SK-N-MC (cell line): ENCODE data around the gene SGPP2.

Experiments used
- DNase-seq: peaks from one replicate; pipeline ENCODE4 v3.0.0-alpha.2; 2011; ENCODE audit warnings: low read depth, low spot score
- H3K27ac ChIP-seq: fragments of 200-600 bp; sonication (generic); 2 replicates; pipeline ENCODE4 v1.5.1; 2016; ENCODE audit warnings: mixed run types
- H3K36me3 ChIP-seq: fragments of 200-600 bp; sonication (generic); 2 replicates; pipeline ENCODE4 v1.6.1; 2017; ENCODE audit warnings: antibody characterized with exemption, low read length, mixed read lengths; ENCODE audit not compliant: insufficient read depth
- H3K4me3 ChIP-seq: fragments of 200-600 bp; sonication (generic); 2 replicates; pipeline ENCODE4 v1.5.1; 2016
- H3K9ac ChIP-seq: fragments of 200-600 bp; sonication (generic); 2 replicates; pipeline ENCODE4 v1.8.0; 2017; ENCODE audit warnings: mixed run types, mixed read lengths; ENCODE audit not compliant: insufficient read length
- H3K9me3 ChIP-seq: fragments of 200-600 bp; sonication (generic); 2 replicates; pipeline ENCODE4 v1.6.1; 2017; ENCODE audit warnings: low read depth, mild to moderate bottlenecking, antibody characterized with exemption, low read length, moderate library complexity, mixed read lengths
- EZH2 ChIP-seq: fragments of 200-600 bp; sonication (generic); IDR thresholded peaks from one replicate; pipeline ENCODE4 v1.6.1; 2017; ENCODE audit warnings: antibody characterized with exemption
- FOXP2 ChIP-seq: optimal IDR thresholded peaks from 2 replicates; pipeline ENCODE3; 2011; ENCODE audit warnings: mild to moderate bottlenecking, moderate library complexity; ENCODE audit not compliant: insufficient read depth; ENCODE audit errors: extremely low read length, control extremely low read depth
- POLR2AphosphoS5 ChIP-seq: IDR thresholded peaks from 2 replicates; pipeline ENCODE4 v1.6.1; 2012; ENCODE audit warnings: mild to moderate bottlenecking, low read depth, low read length, borderline replicate concordance

The SGPP2 gene

GRCh38 chr2:222504719-222505118 lies 80.4 kb downstream of the SGPP2 start:
- TF ChIP-seq FOXP2 (no peak), EZH2 (no peak), POLR2AphosphoS5 (no peak)
- H3K27ac ChIP-seq: no peak overlapping the region

GRCh38 chr2:222506230-222506935 lies 82.0 kb downstream of the SGPP2 start:
- Histone ChIP-seq H3K27ac (no peak overlapping the region), H3K9ac (no peak overlapping the region), H3K36me3 (no peaks in the 10 kb centered on the region), H3K9me3 (no peaks in the 10 kb centered on the region), H3K4me3 (no peak overlapping the region)
- TF ChIP-seq POLR2AphosphoS5 (no peak), EZH2 (no peak), FOXP2 (no peak)
- DNase-seq: no peak

More at GRCh38 chr2:222504719-222505118, 80.4 kb downstream of the SGPP2 start:
- DNase-seq: no peak
- no peak overlapping the region for H3K9ac ChIP-seq
- H3K9me3 ChIP-seq: no peaks in the 10 kb centered on the region
- H3K4me3 ChIP-seq: no peak overlapping the region
- no peaks in the 10 kb centered on the region for H3K36me3 ChIP-seq

GRCh38 chr2:222514901-222515300 lies 90.6 kb downstream of the SGPP2 start:
- Histone ChIP-seq H3K4me3 (no peak overlapping the region), H3K9ac (no peak overlapping the region), H3K9me3 (no peaks in the 10 kb centered on the region), H3K27ac (no peak overlapping the region), H3K36me3 (no peaks in the 10 kb centered on the region)
- DNase-seq: no peak
- TF ChIP-seq FOXP2 (no peak), POLR2AphosphoS5 (no peak), EZH2 (no peak)

GRCh38 chr2:222518570-222519381 lies 94.4 kb downstream of the SGPP2 start:
- no peaks in the 10 kb centered on the region for H3K36me3 ChIP-seq
- peak overlapping the region; percentile 51 for H3K9ac ChIP-seq
- peak; percentile 91 for DNase-seq
- TF ChIP-seq FOXP2 (peak; percentile 79), EZH2 (no peak)
- H3K4me3 ChIP-seq: peak overlapping the region; percentile 65
- peak overlapping the region; percentile 84 for H3K27ac ChIP-seq
- no peaks in the 10 kb centered on the region for H3K9me3 ChIP-seq

GRCh38 chr2:222521099-222521498 lies 96.8 kb downstream of the SGPP2 start:
- H3K9me3 ChIP-seq: no peaks in the 10 kb centered on the region
- no peak overlapping the region for H3K27ac ChIP-seq
- H3K9ac ChIP-seq: no peak overlapping the region
- no peak for DNase-seq
- H3K4me3 ChIP-seq: no peak overlapping the region
- TF ChIP-seq EZH2 (no peak), POLR2AphosphoS5 (no peak), FOXP2 (no peak)
- no peaks in the 10 kb centered on the region for H3K36me3 ChIP-seq

- H3K9me3 ChIP-seq: no peaks in the 10 kb centered on the region
- H3K4me3 ChIP-seq: no peak overlapping the region
- DNase-seq: no peak
- no peak overlapping the region for H3K27ac ChIP-seq
- no peaks in the 10 kb centered on the region for H3K36me3 ChIP-seq
- TF ChIP-seq FOXP2 (no peak), EZH2 (no peak), POLR2AphosphoS5 (no peak)
- no peak overlapping the region for H3K9ac ChIP-seq
These were observed 97.7 kb downstream of the SGPP2 start for GRCh38 chr2:222522082-222522481.

- no peak overlapping the region for H3K4me3 ChIP-seq
- DNase-seq: no peak
- no peak overlapping the region for H3K9ac ChIP-seq
- TF ChIP-seq POLR2AphosphoS5 (no peak), EZH2 (no peak), FOXP2 (no peak)
- no peaks in the 10 kb centered on the region for H3K36me3 ChIP-seq
- no peak overlapping the region for H3K27ac ChIP-seq
- no peaks in the 10 kb centered on the region for H3K9me3 ChIP-seq
These were observed 99.6 kb downstream of the SGPP2 start for GRCh38 chr2:222523783-222524544.

- Histone ChIP-seq H3K36me3 (no peaks in the 10 kb centered on the region), H3K4me3 (no peak overlapping the region), H3K27ac (no peak overlapping the region), H3K9me3 (no peaks in the 10 kb centered on the region), H3K9ac (no peak overlapping the region)
- DNase-seq: no peak
- TF ChIP-seq POLR2AphosphoS5 (no peak), FOXP2 (no peak), EZH2 (no peak)
These were observed 101.5 kb downstream of the SGPP2 start for GRCh38 chr2:222525811-222526210.
